Measurements from ENCODE around the gene TRIM52. TPM values are rescaled to one million over a fixed set of nuclear protein-coding genes. Genes with fewer than 3 reads are reported as not detected.
A peak's percentile ranks its signal among the peaks of the same experiment; 100 is the strongest.

Gene TRIM52
- total RNA-seq, 1 donor from 2014 or later: 10.4 TPM

GRCh38 chr5:181237729-181238385 lies 23.1 kb downstream of the TRIM52 start:
- DNase-seq (ENCODE audit: low spot score): no peak
- Mint-ChIP-seq H3K36me3 (ENCODE audit: low read depth, unreplicated experiment) (peaks cover 56% of the 10 kb centered on the region), H3K4me1 (ENCODE audit: unreplicated experiment) (peaks cover 18% of the 10 kb centered on the region), H3K9me3 (ENCODE audit: unreplicated experiment) (no peaks in the 10 kb centered on the region), H3K27me3 (ENCODE audit: unreplicated experiment) (peaks cover 13% of the 10 kb centered on the region), H3K27ac (ENCODE audit: unreplicated experiment) (no peak overlapping the region), H3K4me3 (ENCODE audit: unreplicated experiment) (peak overlapping the region; percentile 57)
- no peak for TF ChIP-seq CTCF (IDR thresholded peaks at IDR 0.05; ENCODE audit: unreplicated experiment)

- H3K9me3 Mint-ChIP-seq (ENCODE audit: unreplicated experiment): no peaks in the 10 kb centered on the region
- H3K27ac Mint-ChIP-seq (ENCODE audit: unreplicated experiment): no peak overlapping the region
These were observed 23.8 kb downstream of the TRIM52 start for GRCh38 chr5:181236954-181237641.

GRCh38 chr5:181236471-181236870 lies 24.5 kb downstream of the TRIM52 start:
- Mint-ChIP-seq H3K4me1 (ENCODE audit: unreplicated experiment) (peaks cover 4% of the 10 kb centered on the region), H3K9me3 (ENCODE audit: unreplicated experiment) (no peaks in the 10 kb centered on the region), H3K27ac (ENCODE audit: unreplicated experiment) (no peak overlapping the region), H3K36me3 (ENCODE audit: low read depth, unreplicated experiment) (peaks cover 54% of the 10 kb centered on the region), H3K4me3 (ENCODE audit: unreplicated experiment) (peak overlapping the region; percentile 76), H3K27me3 (ENCODE audit: unreplicated experiment) (peaks cover 11% of the 10 kb centered on the region)
- no peak for TF ChIP-seq CTCF (IDR thresholded peaks at IDR 0.05; ENCODE audit: unreplicated experiment)
- DNase-seq (ENCODE audit: low spot score): no peak

More at GRCh38 chr5:181236954-181237641, 23.8 kb downstream of the TRIM52 start:
- no peak for DNase-seq (ENCODE audit: low spot score)
- Mint-ChIP-seq H3K36me3 (ENCODE audit: low read depth, unreplicated experiment) (peaks cover 55% of the 10 kb centered on the region), H3K4me3 (ENCODE audit: unreplicated experiment) (peak overlapping the region; percentile 76), H3K27me3 (ENCODE audit: unreplicated experiment) (peaks cover 11% of the 10 kb centered on the region), H3K4me1 (ENCODE audit: unreplicated experiment) (peaks cover 10% of the 10 kb centered on the region)
- TF ChIP-seq CTCF (IDR thresholded peaks at IDR 0.05; ENCODE audit: unreplicated experiment): no peak

GRCh38 chr5:181235689-181236366 lies 25.1 kb downstream of the TRIM52 start:
- Mint-ChIP-seq H3K36me3 (ENCODE audit: low read depth, unreplicated experiment) (peaks cover 48% of the 10 kb centered on the region), H3K4me1 (ENCODE audit: unreplicated experiment) (no peaks in the 10 kb centered on the region), H3K27ac (ENCODE audit: unreplicated experiment) (peak overlapping the region; percentile 67), H3K9me3 (ENCODE audit: unreplicated experiment) (no peaks in the 10 kb centered on the region), H3K27me3 (ENCODE audit: unreplicated experiment) (peaks cover 11% of the 10 kb centered on the region), H3K4me3 (ENCODE audit: unreplicated experiment) (no peak overlapping the region)
- DNase-seq (ENCODE audit: low spot score): no peak
- TF ChIP-seq CTCF (IDR thresholded peaks at IDR 0.05; ENCODE audit: unreplicated experiment): no peak

Measured in endothelial cell (in vitro differentiated cells).